Natural killer cell (primary cell): ENCODE measurements around the gene TARBP2. TPM values are rescaled to one million over a fixed set of nuclear protein-coding genes. Genes with fewer than 3 reads are reported as not detected.

Source experiments
- ATAC-seq, 3 donors: fragments of 150-1000 bp in 2 of 3; fragments of 200-7000 bp in 1 of 3; cut with Tn5 transposase; 1 replicate in 1 of 3; 2 replicates in 2 of 3; pipeline ENCODE4 v1.10.0; 2021; ENCODE audit warnings: mild to moderate bottlenecking in 2 of 3, moderate library complexity in 2 of 3
- DNase-seq, 2 donors: peaks; one replicate each; pipeline versions ENCODE4 v3.0.0 to v3.0.0-alpha.2; 2013 to 2021; ENCODE audit warnings: mixed read lengths in 1 of 2
- H3K27ac ChIP-seq: one replicate; pipeline ENCODE4 v1.5.1; 2013; ENCODE audit warnings: mild to moderate bottlenecking, low read length
- H3K27me3 ChIP-seq: one replicate; pipeline ENCODE4 v1.6.1; 2013; ENCODE audit warnings: low read length; ENCODE audit not compliant: control insufficient read depth, insufficient read depth
- H3K36me3 ChIP-seq: one replicate; pipeline ENCODE4 v1.6.1; 2013; ENCODE audit warnings: low read length; ENCODE audit not compliant: control insufficient read depth, insufficient read depth
- H3K4me1 ChIP-seq: one replicate; pipeline ENCODE4 v1.6.1; 2013; ENCODE audit warnings: low read length; ENCODE audit not compliant: control insufficient read depth, insufficient read depth
- H3K4me3 ChIP-seq: one replicate; pipeline ENCODE4 v1.5.1; 2013; ENCODE audit warnings: low read length
- H3K9me3 ChIP-seq: one replicate; pipeline ENCODE4 v1.6.1; 2013; ENCODE audit warnings: low read length; ENCODE audit not compliant: control insufficient read depth, insufficient read depth
- H3K27ac Mint-ChIP-seq, 2 donors: one replicate each; pipeline ENCODE4 v1.8.0; 2022; ENCODE audit warnings: mild to moderate bottlenecking in 2 of 2, mixed read lengths in 2 of 2, moderate library complexity in 1 of 2
- H3K27me3 Mint-ChIP-seq, 2 donors: one replicate each; pipeline ENCODE4 v1.8.0; 2022; ENCODE audit warnings: low read depth in 2 of 2, mixed read lengths in 2 of 2
- H3K36me3 Mint-ChIP-seq: one replicate; pipeline ENCODE4 v1.8.0; 2022; ENCODE audit warnings: mixed read lengths
- H3K4me1 Mint-ChIP-seq, 2 donors: one replicate each; pipeline ENCODE4 v1.8.0; 2022; ENCODE audit warnings: mixed read lengths in 2 of 2
- H3K4me3 Mint-ChIP-seq: one replicate; pipeline ENCODE4 v1.8.0; 2022; ENCODE audit warnings: mild to moderate bottlenecking, moderate library complexity, mixed read lengths
- H3K9me3 Mint-ChIP-seq, 2 donors: one replicate each; pipeline ENCODE4 v1.8.0; 2022; ENCODE audit warnings: mixed read lengths in 2 of 2
- WGBS: methylation state at CpG from one replicate; pipeline ENCODE4 v1.1.7; 2013; ENCODE audit warnings: missing lambda C conversion rate; ENCODE audit not compliant: insufficient coverage; 5-methylcytosine and 5-hydroxymethylcytosine counted together
- intact Hi-C: fragments of 100-400 bp; cut with micrococcal nuclease; formaldehyde crosslinking; loops from one replicate; pipeline ENCODE4 v1.14.2; 2022
- total RNA-seq, 4 donors: library from RNA; stranded (reverse); fragments of 120-200 nt in 1 of 4; gene quantifications; one replicate each; pipeline versions ENCODE4 v1.2.3 to v1.2.4, GENCODE V29; 2013 to 2022
- TF ChIP-seq, protein P1 (sequence below): fragments of 200-600 bp; IDR thresholded peaks from one replicate; pipeline ENCODE4 v1.8.0; 2022; ENCODE audit warnings: antibody characterized with exemption

TARBP2 gene, protein sequence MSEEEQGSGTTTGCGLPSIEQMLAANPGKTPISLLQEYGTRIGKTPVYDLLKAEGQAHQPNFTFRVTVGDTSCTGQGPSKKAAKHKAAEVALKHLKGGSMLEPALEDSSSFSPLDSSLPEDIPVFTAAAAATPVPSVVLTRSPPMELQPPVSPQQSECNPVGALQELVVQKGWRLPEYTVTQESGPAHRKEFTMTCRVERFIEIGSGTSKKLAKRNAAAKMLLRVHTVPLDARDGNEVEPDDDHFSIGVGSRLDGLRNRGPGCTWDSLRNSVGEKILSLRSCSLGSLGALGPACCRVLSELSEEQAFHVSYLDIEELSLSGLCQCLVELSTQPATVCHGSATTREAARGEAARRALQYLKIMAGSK
- total RNA-seq: 10 to 100 TPM; 23.8 to 35.1 (median 33.7) TPM
- total RNA-seq (2013): 27.4 TPM

DNA sequence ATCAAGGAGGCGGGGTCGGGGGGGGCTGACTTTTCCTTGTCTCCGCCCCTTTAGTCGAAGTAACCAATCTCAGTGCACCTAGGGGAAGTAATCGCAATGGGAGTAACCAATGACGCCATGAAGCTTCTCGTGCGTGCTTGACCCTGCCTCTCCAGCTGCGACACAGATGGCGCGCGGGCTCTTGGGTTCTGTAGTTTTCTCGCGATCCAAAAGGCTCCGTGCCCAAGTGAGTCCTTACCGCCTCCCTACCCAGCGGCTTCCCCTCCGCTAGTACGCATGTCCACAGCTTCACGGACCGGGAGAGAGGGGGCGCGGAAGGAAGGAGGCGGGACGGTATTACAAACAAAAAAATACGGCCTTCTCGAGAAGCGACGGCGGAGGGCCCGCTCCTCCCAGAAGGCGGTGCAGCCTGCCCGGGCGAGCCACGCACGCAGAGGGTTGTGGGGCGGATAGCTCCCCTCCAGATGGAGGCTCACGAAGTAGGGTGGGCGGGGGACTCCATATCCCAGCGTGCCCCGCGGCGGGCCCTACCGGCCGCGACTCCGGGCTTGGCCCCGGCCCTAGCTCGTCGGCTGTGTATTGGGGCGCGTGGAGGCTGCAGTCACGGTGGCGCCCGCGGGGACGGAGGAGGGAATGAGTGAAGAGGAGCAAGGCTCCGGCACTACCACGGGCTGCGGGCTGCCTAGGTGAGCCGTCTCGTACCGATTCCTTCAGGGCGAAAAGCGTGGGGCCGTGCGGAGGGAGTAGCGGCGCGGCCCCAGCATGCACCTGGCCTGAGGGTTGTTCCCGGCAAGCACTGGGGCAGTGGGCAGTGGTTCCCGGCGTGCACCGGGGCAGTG is at the start of gene TARBP2:
TSS of gene TARBP2 (plus strand) at position 508 of the 839 bp plus-strand sequence. CDS start at position 634, 126 bp downstream.
- peak; percentile 78 to 92 (median 82) for ATAC-seq
- Histone ChIP-seq H3K4me3 (peak within 1 kb of the TSS; percentile 56), H3K9me3 (no peaks in the 10 kb centered on the region), H3K27ac (peak within 1 kb of the TSS; percentile 99), H3K4me1 (peaks cover 34% of the 10 kb centered on the region), H3K27me3 (no peaks in the 10 kb centered on the region), H3K36me3 (peaks cover 12% of the 10 kb centered on the region)
- no peaks in the 10 kb centered on the region for H3K36me3 Mint-ChIP-seq
- WGBS: under 1% methylated on average over 74 of the region's 74 CpGs
- H3K9me3 Mint-ChIP-seq: no peaks in the 10 kb centered on the region
- H3K27ac Mint-ChIP-seq: peak within 1 kb of the TSS; percentile 98 to 99
- TF ChIP-seq, protein P1, sequence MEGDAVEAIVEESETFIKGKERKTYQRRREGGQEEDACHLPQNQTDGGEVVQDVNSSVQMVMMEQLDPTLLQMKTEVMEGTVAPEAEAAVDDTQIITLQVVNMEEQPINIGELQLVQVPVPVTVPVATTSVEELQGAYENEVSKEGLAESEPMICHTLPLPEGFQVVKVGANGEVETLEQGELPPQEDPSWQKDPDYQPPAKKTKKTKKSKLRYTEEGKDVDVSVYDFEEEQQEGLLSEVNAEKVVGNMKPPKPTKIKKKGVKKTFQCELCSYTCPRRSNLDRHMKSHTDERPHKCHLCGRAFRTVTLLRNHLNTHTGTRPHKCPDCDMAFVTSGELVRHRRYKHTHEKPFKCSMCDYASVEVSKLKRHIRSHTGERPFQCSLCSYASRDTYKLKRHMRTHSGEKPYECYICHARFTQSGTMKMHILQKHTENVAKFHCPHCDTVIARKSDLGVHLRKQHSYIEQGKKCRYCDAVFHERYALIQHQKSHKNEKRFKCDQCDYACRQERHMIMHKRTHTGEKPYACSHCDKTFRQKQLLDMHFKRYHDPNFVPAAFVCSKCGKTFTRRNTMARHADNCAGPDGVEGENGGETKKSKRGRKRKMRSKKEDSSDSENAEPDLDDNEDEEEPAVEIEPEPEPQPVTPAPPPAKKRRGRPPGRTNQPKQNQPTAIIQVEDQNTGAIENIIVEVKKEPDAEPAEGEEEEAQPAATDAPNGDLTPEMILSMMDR: no peak
- H3K4me1 Mint-ChIP-seq: peaks cover 18 to 37% of the 10 kb centered on the region in 2 donors
- intact Hi-C loops: loop anchor here (1.0 to 10.0 kb wide), 7 partner anchors 8 to 296 kb away; partner anchors contain the start of genes AAAS, CALCOCO1, ITGB7 and PRR13
- peak within 1 kb of the TSS; percentile 99 for H3K4me3 Mint-ChIP-seq
- H3K27me3 Mint-ChIP-seq: no peaks in the 10 kb centered on the region
- DNase-seq: peak; percentile 97 to 99

DNA sequence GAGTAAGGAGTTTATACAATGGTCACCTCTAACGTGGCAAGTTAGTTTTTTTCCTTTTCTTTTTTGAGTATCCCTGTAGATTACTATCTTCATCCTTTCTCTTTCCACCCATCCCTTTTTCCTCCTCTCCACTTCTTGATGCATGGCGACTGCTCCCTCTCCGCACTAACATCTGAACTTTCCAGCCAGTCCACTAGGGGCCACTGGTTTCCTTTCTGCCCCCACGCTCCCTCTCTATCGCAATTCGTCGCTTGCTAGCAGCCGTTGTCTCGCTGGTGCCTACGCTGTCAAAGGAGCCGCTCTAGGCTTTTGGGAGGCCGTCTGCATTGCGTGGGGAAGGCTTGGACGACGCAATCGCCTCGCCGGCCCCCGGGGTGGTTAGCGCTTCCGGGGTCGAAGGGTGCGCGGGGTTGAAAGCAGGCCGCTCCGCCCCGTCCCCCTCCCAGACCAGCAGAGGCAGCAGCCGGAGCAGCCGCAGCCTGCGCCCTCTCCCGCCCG is 49.4 kb upstream of the TARBP2 start, which contains the start of gene PCBP2:
TSS of gene PCBP2 (plus strand) at position 442 of the 498 bp plus-strand sequence. CDS start 2,699 bp downstream, outside the sequence.
- Mint-ChIP-seq H3K9me3 (no peaks in the 10 kb centered on the region), H3K4me1 (peaks cover 34 to 39% of the 10 kb centered on the region in 2 donors), H3K4me3 (peak within 1 kb of the TSS; percentile 88), H3K36me3 (peaks cover 25% of the 10 kb centered on the region), H3K27me3 (no peaks in the 10 kb centered on the region), H3K27ac (peak within 1 kb of the TSS; percentile 81 to 86)
- Histone ChIP-seq H3K4me1 (peaks cover 4% of the 10 kb centered on the region), H3K36me3 (peaks cover 32% of the 10 kb centered on the region), H3K27ac (peak within 1 kb of the TSS; percentile 95), H3K27me3 (no peaks in the 10 kb centered on the region), H3K4me3 (peak within 1 kb of the TSS; percentile 97), H3K9me3 (no peaks in the 10 kb centered on the region)
- intact Hi-C loops: loop anchor here (1.0 to 2.0 kb wide), 3 partner anchors 10 to 57 kb away; partner anchors contain the start of genes PRR13 and TARBP2
- DNase-seq (peak; percentile 93 to 99), ATAC-seq (peak; percentile 89 to 96 (median 90))
- TF ChIP-seq, protein P1: peak; percentile 85
- 0% methylated on average over 27 of the region's 32 CpGs for WGBS

DNA sequence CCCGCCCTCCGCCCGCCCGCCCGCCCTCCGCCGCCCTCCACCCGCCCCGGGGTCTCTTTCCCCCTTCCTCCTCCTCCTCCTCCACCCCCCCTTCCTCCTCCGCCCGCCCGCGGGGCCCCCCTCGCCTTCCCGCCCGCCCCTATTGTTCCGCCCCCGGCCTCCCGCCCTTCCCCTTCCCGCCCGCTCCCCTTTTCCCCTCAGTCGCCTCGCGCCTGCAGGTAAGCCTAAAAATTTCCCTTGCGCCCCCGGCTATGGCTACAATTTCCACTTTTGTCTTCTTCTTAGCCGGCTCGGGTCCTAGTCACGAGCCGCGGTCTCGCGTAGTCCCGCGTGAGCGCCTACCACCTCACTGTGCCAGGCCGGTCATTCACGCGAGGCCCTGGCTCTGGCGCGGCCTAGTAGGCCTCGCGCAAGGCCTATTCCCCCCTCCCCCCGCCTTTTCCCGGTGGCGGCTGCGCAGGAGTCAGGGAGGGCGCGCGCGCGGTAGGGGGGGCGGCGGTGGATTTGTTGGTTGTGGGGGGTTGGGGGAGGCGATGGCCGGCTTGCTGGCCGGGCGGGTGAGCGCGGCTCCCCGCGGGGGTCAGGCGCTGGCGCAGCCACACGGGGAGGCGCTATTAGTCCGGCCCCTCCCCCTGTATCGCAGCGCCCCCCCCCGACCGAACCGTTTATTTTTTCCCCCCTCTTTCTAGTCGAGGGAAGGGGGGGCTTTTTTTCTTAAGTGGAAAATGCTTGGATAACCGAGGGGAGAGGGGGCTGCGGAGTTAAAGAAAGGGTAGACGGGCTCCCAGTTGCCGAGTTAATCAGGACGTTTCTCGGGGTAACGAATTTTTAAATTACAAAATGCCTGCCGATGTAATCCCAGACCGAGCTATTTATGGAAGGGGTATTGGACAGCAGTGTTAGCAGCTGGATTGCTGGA is 48.7 kb upstream of the TARBP2 start:
- H3K36me3 ChIP-seq: peaks cover 38% of the 10 kb centered on the region
- H3K36me3 Mint-ChIP-seq: peaks cover 25% of the 10 kb centered on the region

More for the DNA sequence above, 48.7 kb upstream of the TARBP2 start:
- Histone ChIP-seq H3K9me3 (no peaks in the 10 kb centered on the region), H3K27ac (peak overlapping the region; percentile 95), H3K4me1 (peaks cover 4% of the 10 kb centered on the region), H3K4me3 (peak overlapping the region; percentile 97), H3K27me3 (no peaks in the 10 kb centered on the region)
- intact Hi-C loops: loop anchor here (2.0 kb wide), 1 partner anchor 56 kb away; no protein-coding TSS in a partner anchor
- Mint-ChIP-seq H3K9me3 (no peaks in the 10 kb centered on the region), H3K27ac (peak overlapping the region; percentile 81 to 86), H3K27me3 (no peaks in the 10 kb centered on the region), H3K4me3 (peak overlapping the region; percentile 88), H3K4me1 (peaks cover 34 to 39% of the 10 kb centered on the region in 2 donors)
- ATAC-seq: peak; percentile 43 to 69 (median 51)
- TF ChIP-seq, protein P1: peak; percentile 54
- DNase-seq: peak; percentile 84 to 90
- under 1% methylated on average over 52 of the region's 82 CpGs for WGBS
